ENCODE measurements around the gene ZNG1F.
"Not testable (repeated sequence)": the region's sequence is repeated elsewhere in the genome, so short reads cannot be mapped to it uniquely, and the experiment has no call there.

- not testable (repeated sequence) for TF ChIP-seq CTCF, POLR2A (IDR thresholded peaks at IDR 0.05)
Measured at GRCh38 chr9:41090922-41091321, 98.2 kb downstream of the ZNG1F start.

All from tibial nerve (tissue), 3 donors.